ENCODE measurements around the gene FGF4.

- TF ChIP-seq CTCF (IDR thresholded peaks at IDR 0.05; ENCODE audit: insufficient read depth, low read length, poor library complexity, severe bottlenecking) (no peak), EZH2phosphoT487 (conservative IDR thresholded peaks at IDR 0.05; ENCODE audit: low read length) (no peak)
Observed at GRCh38 chr11:69745201-69745600, 29.9 kb downstream of the FGF4 start.

Data from SU-DHL-6 (cell line).